Measurements from ENCODE around the gene AAR2.

- no peak for TF ChIP-seq EZH2phosphoT487 (IDR thresholded peaks at IDR 0.05; ENCODE audit: insufficient read depth, low read depth)
- no peak for TF ChIP-seq EZH2 (IDR thresholded peaks at IDR 0.05; ENCODE audit: insufficient read depth, poor library complexity, severe bottlenecking)
Measured at GRCh38 chr20:36262440-36262839, 26.2 kb downstream of the AAR2 start.

Measured in GM23248 (cell line).